Astrocyte (in vitro differentiated cells and primary cell): ENCODE data around the gene ANAPC13. TPM values are rescaled to one million over a fixed set of nuclear protein-coding genes. Genes with fewer than 3 reads are reported as not detected.

ENCODE experiments used
- DNase-seq: peaks from one replicate; pipeline ENCODE4 v3.0.0-alpha.2; 2010; ENCODE audit warnings: low read depth
- FAIRE-seq: peaks from 2 replicates; lab custom pipeline; 2011; peaks lifted over from hg19 to GRCh38; lab: Jason Lieb, UNC
- H2AFZ ChIP-seq: 2 replicates; pipeline ENCODE4 v1.6.0; 2012; ENCODE audit warnings: low read depth, low read length, inconsistent platforms
- H3K27ac ChIP-seq: 2 replicates; pipeline ENCODE4 v1.5.1; 2011; ENCODE audit warnings: low read depth, low read length, inconsistent platforms
- H3K27me3 ChIP-seq: 2 replicates; pipeline ENCODE4 v1.6.0; 2011; ENCODE audit warnings: low read length, inconsistent platforms; ENCODE audit not compliant: insufficient read depth
- H3K36me3 ChIP-seq: 2 replicates; pipeline ENCODE4 v1.5.1; 2011; ENCODE audit warnings: low read length, inconsistent platforms; ENCODE audit not compliant: insufficient read depth
- H3K4me1 ChIP-seq: 2 replicates; pipeline ENCODE4 v1.5.1; 2011; ENCODE audit warnings: low read length, inconsistent platforms; ENCODE audit not compliant: insufficient read depth
- H3K4me2 ChIP-seq: 2 replicates; pipeline ENCODE4 v1.6.0; 2012; ENCODE audit warnings: low read length, inconsistent platforms
- H3K4me3 ChIP-seq: 2 replicates; pipeline ENCODE4 v1.5.1; 2011; ENCODE audit warnings: low read depth, mild to moderate bottlenecking, low read length, inconsistent platforms; ENCODE audit not compliant: insufficient read depth
- H3K79me2 ChIP-seq: 2 replicates; pipeline ENCODE4 v1.6.0; 2012; ENCODE audit warnings: mild to moderate bottlenecking, low read length, inconsistent platforms; ENCODE audit not compliant: insufficient read depth
- H3K9ac ChIP-seq: 2 replicates; pipeline ENCODE4 v1.6.0; 2012; ENCODE audit warnings: mild to moderate bottlenecking, low read length, inconsistent platforms
- H3K9me3 ChIP-seq: 2 replicates; pipeline ENCODE4 v1.5.1; 2012; ENCODE audit warnings: low read depth, mild to moderate bottlenecking, low read length, inconsistent platforms; ENCODE audit not compliant: insufficient read depth
- H4K20me1 ChIP-seq: 2 replicates; pipeline ENCODE4 v1.6.0; 2012; ENCODE audit warnings: low read length, inconsistent platforms; ENCODE audit not compliant: insufficient read depth
- H3K27ac Mint-ChIP-seq: one replicate; pipeline ENCODE4 v1.8.0; 2021; ENCODE audit warnings: mild to moderate bottlenecking, mixed read lengths; ENCODE audit not compliant: unreplicated experiment
- H3K27me3 Mint-ChIP-seq: one replicate; pipeline ENCODE4 v1.8.0; 2021; ENCODE audit warnings: low read depth, mixed read lengths; ENCODE audit not compliant: unreplicated experiment
- H3K36me3 Mint-ChIP-seq: one replicate; pipeline ENCODE4 v1.8.0; 2021; ENCODE audit warnings: low read depth, mixed read lengths; ENCODE audit not compliant: unreplicated experiment
- H3K4me1 Mint-ChIP-seq: one replicate; pipeline ENCODE4 v1.8.0; 2021; ENCODE audit warnings: low read depth, mixed read lengths; ENCODE audit not compliant: unreplicated experiment
- H3K4me3 Mint-ChIP-seq: one replicate; pipeline ENCODE4 v1.8.0; 2021; ENCODE audit warnings: mild to moderate bottlenecking, moderate library complexity, mixed read lengths; ENCODE audit not compliant: unreplicated experiment
- H3K9me3 Mint-ChIP-seq: one replicate; pipeline ENCODE4 v1.8.0; 2021; ENCODE audit warnings: mild to moderate bottlenecking, mixed read lengths; ENCODE audit not compliant: unreplicated experiment
- EZH2 ChIP-seq: IDR thresholded peaks from 2 replicates; pipeline ENCODE4 v1.6.1; 2012; ENCODE audit warnings: mild to moderate bottlenecking, low read length, inconsistent platforms; ENCODE audit not compliant: insufficient read depth
- total RNA-seq: library from RNA; stranded (reverse); gene quantifications from 2 replicates; pipeline ENCODE4 v1.2.1, GENCODE V29; 2021
- TF ChIP-seq, protein P1 (sequence below): IDR thresholded peaks from 2 replicates; pipeline ENCODE4 v1.5.1; 2011; ENCODE audit warnings: low read depth, mild to moderate bottlenecking, inconsistent platforms, low read length, moderate library complexity; ENCODE audit not compliant: insufficient read depth

ANAPC13 gene
- total RNA-seq, 1 donor from 2014 or later, result 61.0 TPM

DNA sequence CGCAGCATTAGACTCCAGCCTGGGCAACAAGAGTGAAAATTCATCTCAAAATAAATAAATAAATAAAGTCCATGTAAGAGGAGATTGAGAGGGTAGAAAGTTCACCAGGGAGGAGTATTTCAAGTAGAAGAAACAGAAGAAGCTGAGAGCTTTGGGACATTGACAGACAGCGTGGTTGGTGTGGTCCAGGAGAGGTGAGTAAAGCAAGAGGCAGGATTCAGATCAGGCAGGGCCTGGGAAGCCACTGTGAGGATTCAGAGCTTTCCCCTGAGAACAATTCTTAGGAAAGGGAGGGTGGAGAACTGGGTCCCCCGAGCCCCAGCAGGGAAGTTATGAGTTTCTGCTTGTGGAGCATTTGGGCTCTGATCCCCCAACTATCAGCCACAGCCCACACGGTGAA is 57.4 kb downstream of the ANAPC13 start:
- Mint-ChIP-seq H3K4me3 (no peak overlapping the region), H3K27ac (peak overlapping the region; percentile 95), H3K4me1 (peaks cover 41% of the 10 kb centered on the region), H3K9me3 (no peaks in the 10 kb centered on the region), H3K36me3 (no peaks in the 10 kb centered on the region), H3K27me3 (peaks cover 7% of the 10 kb centered on the region)
- Histone ChIP-seq H3K4me3 (no peak overlapping the region), H3K27ac (peak overlapping the region; percentile 98), H3K36me3 (no peaks in the 10 kb centered on the region), H4K20me1 (no peaks in the 10 kb centered on the region), H3K9ac (peak overlapping the region; percentile 81), H3K4me1 (peaks cover 36% of the 10 kb centered on the region), H3K9me3 (no peaks in the 10 kb centered on the region), H3K27me3 (no peaks in the 10 kb centered on the region), H2AFZ (no peak overlapping the region), H3K4me2 (peak overlapping the region; percentile 68), H3K79me2 (no peaks in the 10 kb centered on the region)
- TF ChIP-seq EZH2, result no peak
- TF ChIP-seq, protein P1, sequence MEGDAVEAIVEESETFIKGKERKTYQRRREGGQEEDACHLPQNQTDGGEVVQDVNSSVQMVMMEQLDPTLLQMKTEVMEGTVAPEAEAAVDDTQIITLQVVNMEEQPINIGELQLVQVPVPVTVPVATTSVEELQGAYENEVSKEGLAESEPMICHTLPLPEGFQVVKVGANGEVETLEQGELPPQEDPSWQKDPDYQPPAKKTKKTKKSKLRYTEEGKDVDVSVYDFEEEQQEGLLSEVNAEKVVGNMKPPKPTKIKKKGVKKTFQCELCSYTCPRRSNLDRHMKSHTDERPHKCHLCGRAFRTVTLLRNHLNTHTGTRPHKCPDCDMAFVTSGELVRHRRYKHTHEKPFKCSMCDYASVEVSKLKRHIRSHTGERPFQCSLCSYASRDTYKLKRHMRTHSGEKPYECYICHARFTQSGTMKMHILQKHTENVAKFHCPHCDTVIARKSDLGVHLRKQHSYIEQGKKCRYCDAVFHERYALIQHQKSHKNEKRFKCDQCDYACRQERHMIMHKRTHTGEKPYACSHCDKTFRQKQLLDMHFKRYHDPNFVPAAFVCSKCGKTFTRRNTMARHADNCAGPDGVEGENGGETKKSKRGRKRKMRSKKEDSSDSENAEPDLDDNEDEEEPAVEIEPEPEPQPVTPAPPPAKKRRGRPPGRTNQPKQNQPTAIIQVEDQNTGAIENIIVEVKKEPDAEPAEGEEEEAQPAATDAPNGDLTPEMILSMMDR, result no peak
- DNase-seq (peak; percentile 70), FAIRE-seq (no peak)

Other genes with a start within 250 kb of the ANAPC13 start
- 57.1 and 58.0 TPM in 2 replicates for gene RYK, start 235.1 kb downstream of the ANAPC13 start, total RNA-seq
- gene AMOTL2, start 111.5 kb downstream of the ANAPC13 start, total RNA-seq, result 150 and 197 TPM in 2 replicates
- 20.2 and 21.3 TPM in 2 replicates for gene CEP63, start 72 bp upstream of the ANAPC13 start, total RNA-seq
- gene KY, start 165.0 kb upstream of the ANAPC13 start, total RNA-seq, result 0.11 TPM in 1 of 2 replicates, not detected in the other